Limb (tissue), 2 donors: ENCODE data around the gene FAM72C.
A peak's percentile ranks its signal among the peaks of the same experiment; 100 is the strongest.
"Not testable (repeated sequence)": the region's sequence is repeated elsewhere in the genome, so short reads cannot be mapped to it uniquely, and the experiment has no call there.

Experiments used
- DNase-seq, 2 donors: peaks; one replicate each; pipeline ENCODE4 v3.0.0-alpha.2; 2016; ENCODE audit errors: extremely low spot score in 2 of 2

The FAM72C gene

GRCh38 chr1:143984721-143985473 lies 13.1 kb upstream of the FAM72C start:
- DNase-seq, result not testable (repeated sequence)

GRCh38 chr1:143974416-143974815 lies 2.6 kb upstream of the FAM72C start:
- peak in 1 of 2 donors; percentile 23 for DNase-seq

- DNase-seq, result not testable (repeated sequence)
Measured at GRCh38 chr1:143973876-143974414, 2.2 kb upstream of the FAM72C start.

- DNase-seq, result not testable (repeated sequence)
Measured at GRCh38 chr1:143972753-143973326, 1.1 kb upstream of the FAM72C start.

GRCh38 chr1:143965860-143966259 lies 5.9 kb downstream of the FAM72C start:
- DNase-seq, result not testable (repeated sequence)

- not testable (repeated sequence) for DNase-seq
Measured at GRCh38 chr1:143964294-143964693, 7.5 kb downstream of the FAM72C start.

GRCh38 chr1:143955930-143956329 lies 15.9 kb downstream of the FAM72C start:
- not testable (repeated sequence) for DNase-seq

- not testable (repeated sequence) for DNase-seq
Measured at GRCh38 chr1:143952913-143953312, 18.9 kb downstream of the FAM72C start.

GRCh38 chr1:143951485-143952391 lies 20.0 kb downstream of the FAM72C start:
- not testable (repeated sequence) for DNase-seq

GRCh38 chr1:143947749-143948148 lies 24.0 kb downstream of the FAM72C start:
- not testable (repeated sequence) for DNase-seq

GRCh38 chr1:143945253-143945652 lies 26.5 kb downstream of the FAM72C start:
- not testable (repeated sequence) for DNase-seq

- not testable (repeated sequence) for DNase-seq
Measured at GRCh38 chr1:143944576-143945240, 27.1 kb downstream of the FAM72C start.

- DNase-seq, result not testable (repeated sequence)
Measured at GRCh38 chr1:143943319-143943978, 28.3 kb downstream of the FAM72C start.

- DNase-seq, result not testable (repeated sequence)
Measured at GRCh38 chr1:143942238-143942860, 29.4 kb downstream of the FAM72C start.

GRCh38 chr1:143939666-143940065 lies 32.1 kb downstream of the FAM72C start:
- not testable (repeated sequence) for DNase-seq

GRCh38 chr1:143938922-143939321 lies 32.9 kb downstream of the FAM72C start:
- DNase-seq, result not testable (repeated sequence)

GRCh38 chr1:143936457-143937115 lies 35.2 kb downstream of the FAM72C start:
- not testable (repeated sequence) for DNase-seq

- not testable (repeated sequence) for DNase-seq
Measured at GRCh38 chr1:143919127-143919526, 52.7 kb downstream of the FAM72C start.

- not testable (repeated sequence) for DNase-seq
Measured at GRCh38 chr1:143918552-143918951, 53.2 kb downstream of the FAM72C start.
